Retina (tissue), 1 donor: ENCODE results near the gene IDS.
"Not testable (repeated sequence)": the region's sequence is repeated elsewhere in the genome, so short reads cannot be mapped to it uniquely, and the experiment has no call there.

Experiments used
- DNase-seq: peaks from one replicate; pipeline ENCODE4 v3.0.0-alpha.2; 2016

IDS gene

DNA sequence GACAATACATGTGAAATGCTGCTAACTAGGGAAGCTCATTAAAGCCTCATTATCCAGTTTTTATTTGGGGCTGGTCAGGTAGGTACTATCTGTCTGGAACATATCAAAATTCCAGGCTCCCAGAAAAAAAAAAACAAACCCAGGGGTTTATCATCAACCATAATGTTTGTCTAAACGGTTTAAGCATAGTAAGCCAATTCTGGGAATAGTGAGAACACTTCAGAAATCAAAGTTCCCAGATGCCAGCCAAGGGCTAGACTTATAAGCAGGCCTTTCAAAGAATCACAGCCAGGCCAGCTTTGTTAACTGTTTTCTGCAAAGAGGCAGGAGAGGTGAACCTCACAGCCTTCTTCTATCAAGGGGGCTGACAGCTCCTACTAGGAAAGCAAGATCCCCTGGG is 8.1 kb downstream of the IDS start:
- no peak for DNase-seq

DNA sequence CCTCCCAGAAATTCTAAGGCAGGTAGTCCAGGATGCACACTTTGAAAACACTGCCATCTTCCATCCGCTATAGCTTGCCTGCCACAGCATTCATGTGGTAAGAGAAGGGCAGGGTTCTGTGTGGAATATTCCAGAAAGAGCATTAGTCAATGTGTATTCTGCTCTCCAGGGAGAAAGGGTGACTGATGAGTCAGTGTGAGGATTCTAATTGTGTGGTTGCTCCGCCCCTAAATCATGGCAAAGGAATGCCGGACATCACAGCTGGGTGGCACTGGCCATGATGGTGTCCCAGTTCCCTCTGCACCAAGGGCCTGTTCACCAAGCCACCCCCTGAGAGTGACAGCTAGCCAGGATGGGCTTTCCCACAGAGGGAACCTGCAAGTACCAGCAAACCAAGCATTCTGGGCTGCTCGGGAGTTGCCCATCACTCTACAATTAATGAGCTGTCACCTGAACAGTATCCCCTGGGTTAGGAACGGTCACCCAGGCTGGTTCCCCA is 9.5 kb downstream of the IDS start:
- DNase-seq: no peak

DNA sequence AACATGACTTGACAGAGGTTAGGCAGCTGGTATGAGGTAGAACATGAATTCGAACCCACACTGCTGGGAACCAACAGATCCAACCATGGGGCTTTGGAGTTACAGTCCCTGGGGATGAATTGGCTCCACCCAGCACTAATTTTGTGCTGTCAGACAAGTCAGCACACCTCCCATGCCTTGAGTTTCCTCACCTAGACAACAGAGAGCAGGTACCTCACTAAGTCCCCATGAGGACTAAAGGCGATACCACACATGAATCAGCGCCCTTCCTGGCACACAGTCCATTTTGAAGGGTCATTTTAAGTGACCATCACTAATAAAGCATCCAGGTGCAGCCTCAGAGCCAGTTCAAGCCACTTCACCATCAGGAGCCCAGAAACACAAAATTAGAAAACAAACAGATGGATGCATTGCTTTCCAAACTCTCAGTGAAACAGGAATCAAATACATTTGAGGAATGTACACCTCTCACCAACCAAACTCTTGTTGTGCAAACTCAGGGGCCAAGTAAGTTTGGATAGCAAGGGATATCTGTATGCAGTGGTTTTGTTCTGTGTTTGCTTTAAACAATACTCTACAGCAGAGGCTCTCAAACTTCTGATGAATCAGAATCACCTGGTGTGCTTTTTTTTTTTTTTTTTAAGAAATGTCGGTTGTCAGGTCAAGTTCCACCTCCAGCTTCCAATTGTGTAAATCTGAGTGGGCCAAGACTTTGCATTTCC is 10.1 kb downstream of the IDS start:
- no peak for DNase-seq

DNA sequence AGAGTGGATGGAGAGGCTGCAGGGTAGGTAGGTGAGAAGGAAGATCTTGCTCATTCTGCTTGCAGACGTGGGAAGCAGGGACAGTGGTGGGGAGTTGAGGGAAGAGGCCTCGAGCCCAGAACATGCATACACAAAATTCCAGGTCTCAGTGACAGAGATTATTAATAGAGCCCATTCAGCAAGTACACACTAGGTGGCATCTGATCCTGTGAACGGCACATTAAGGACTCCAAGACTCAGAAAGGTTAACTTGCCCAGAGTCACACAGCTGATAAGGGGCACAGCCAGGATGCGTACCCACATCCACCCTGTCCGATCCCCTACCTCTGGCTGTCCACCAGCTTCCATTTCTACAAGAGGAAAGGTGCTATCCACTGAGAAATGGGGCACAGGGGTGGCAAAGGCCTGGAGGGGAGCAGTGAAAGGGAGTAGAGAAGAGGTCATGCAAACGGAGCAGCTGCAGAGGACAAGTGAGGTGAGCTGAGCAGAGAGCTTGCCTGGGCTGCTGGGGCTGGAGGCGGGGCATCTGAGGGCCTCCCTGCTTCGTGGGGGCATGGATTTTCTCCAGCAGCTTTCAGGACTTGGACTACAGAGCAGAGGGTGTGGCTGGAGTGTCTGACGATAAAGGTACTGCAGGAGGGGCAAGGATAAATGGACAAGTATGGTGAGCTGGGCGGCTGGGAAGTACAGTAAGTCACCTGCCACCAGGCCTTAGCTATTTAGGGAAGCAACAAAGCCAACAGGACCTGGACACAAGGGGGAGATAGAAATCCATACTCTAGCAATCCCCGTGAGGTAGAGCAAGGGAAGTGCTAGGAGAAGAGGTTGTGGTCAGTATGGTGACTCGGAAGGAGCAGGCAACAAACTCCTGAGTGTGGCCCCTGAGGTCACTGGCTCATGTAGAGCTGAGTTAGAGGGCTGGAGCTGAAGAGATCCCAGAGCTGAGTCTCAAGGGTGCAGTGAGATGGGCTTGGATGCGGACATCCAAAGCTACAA is 11.2 kb downstream of the IDS start:
- no peak for DNase-seq

DNA sequence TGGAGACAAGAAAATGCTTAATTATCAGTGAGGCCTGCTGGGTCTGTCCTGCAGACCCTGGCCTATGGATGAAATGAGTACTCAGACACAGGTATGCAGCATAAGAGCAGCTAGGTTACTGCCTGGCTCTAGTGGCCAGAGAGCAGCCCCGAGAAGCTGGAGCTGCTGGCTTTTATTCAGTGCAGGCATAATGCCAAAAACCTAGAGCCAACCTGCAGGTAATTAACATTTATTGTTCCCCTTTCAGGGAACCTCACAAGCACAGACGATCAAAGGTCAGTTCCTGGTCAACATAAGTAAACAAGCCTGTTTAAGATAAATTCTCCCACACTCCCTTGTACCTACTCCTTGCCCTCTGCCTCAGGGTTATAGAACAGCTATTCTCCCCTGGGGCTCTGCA is 13.3 kb downstream of the IDS start:
- no peak for DNase-seq

DNA sequence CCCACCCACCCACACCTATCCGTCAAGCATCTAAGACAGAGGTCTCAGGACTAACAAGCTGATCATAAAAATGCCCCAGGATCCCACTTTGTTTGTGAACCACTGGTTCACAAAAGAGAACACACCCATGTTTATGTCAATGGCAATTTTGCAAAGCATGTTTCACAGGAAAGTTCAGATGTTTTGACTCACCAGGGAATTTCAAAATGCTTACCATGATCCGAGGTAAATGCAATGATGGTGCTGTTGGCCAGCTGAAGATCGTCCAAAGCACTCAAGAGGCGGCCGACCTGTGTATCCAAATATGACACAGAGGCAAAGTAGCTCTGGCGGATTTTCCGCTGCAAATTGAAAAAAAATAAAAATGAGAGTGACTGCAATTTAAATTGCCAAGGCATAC is 15.0 kb downstream of the IDS start:
- DNase-seq: no peak

DNA sequence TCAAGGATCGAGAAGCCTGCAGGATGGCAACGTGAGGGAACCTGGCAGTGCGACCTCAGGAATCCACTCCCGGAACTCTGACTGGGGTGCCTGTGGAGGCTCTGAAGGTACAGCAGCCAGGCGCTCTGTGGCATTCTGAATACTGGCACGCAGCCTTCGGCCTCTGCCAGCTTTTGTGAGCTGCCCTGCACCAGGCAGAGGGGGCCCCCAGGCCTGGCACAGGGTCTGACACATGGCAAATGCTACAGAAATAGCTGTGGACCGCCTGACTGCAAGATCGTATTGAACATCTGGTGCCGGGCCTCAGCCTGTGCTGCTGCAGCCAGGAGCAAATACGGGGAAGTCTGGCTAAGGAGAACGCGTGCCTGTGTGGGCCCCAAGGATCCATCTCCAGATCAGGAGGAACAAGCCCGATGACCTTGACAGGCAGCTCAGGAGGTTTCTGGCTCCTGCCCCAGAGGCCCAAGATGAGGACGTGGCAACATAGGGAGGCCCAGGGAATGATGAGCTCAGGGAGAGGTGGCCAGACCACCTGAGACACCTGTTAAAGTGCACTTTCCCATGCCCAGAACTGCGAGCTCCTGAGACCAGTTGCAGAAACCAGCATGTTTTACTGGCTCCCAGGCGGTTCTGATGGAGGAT is 16.6 kb downstream of the IDS start:
- DNase-seq: not testable (repeated sequence)

DNA sequence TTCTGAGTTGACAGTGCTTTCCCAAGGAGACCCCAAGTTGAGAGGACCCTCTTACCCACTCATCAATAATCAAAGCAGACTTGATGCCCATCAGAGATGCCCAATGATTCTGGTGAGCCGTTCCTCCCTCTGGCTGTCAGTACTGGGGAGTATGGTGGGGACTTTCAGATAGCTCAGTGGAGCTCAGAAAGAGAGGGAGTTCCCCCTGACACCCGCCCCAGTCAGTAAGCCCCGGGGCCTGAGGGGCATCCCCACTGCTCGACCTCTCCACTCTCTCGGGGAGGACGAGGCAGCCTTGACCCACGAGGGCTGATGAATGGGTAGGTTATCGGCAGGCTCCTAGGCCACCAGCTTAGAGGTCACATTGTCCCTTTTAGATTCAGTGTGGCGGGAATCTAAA is 17.1 kb downstream of the IDS start:
- DNase-seq: not testable (repeated sequence)

DNA sequence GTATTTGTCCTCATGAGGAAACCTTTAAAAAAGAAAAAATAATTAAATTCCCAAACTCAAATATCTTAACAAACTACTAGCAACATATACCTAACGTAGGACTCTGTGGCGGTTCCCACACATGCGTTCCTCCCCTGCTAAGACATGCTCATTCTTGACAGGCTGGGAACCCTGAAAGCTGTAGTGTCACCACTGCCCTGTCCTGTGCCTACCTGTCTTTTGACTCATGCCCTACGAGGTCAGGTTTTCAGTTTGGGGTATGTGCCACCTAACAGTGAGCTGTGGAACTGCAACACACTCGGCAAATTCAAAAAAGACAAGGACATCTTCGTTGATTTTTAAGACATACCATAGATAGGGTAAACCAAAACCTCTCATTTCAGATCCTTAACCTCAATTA is 17.8 kb downstream of the IDS start:
- no peak for DNase-seq

DNA sequence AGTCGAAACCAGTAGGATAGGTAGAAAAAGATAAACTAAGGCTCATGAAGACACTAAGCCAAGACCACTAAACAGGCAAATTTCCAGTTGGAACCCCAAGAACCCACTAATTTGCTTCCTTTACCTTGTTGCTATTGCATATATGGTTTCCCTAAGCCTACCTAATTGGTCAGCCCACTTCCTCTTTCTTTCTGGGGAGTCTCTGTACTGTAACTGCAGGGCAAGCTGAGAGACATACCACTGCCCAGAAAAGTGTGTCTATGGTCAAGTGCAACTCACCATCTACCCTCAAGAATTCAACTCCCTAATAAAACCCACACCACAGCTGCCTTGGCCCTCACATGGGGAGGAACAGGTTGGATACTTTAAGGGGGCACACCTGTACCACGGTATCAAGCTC is 28.6 kb downstream of the IDS start:
- DNase-seq: no peak

DNA sequence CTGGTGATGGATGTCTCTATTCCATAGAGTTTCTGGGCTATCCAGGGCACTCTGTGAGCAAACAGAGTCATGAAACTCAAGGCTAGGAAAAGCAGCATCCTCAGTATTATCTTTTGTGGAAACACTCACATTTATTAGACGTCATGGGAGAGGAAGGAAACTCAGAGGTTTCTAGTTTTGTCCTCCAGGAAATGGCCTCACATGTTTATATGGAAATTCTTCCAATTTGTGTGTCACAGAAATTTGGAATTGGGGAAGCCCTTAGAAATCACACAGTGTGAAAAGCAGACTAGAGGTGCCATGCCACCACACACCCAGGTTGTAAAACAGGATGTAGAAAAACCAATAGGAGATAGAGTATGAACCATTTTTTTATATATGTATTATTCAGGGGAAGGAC is 31.1 kb downstream of the IDS start:
- DNase-seq: no peak

DNA sequence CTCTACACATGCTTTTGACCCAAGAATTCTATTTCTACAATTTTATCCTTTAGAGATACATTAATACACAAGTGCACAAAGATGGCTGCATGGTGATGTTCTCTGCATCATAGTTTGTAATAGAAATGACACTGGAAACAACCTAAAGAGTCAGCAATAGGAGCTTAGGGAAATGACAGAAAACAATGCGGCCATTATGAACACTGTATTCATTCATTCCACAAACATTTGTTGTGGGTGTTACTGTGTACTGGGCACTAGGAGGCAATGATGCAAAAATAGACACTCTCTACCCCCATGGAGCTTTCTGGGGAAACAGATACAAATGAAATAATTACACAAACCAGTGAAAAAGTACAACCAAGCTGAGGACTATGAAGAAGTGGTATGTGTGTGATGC is 32.0 kb downstream of the IDS start:
- DNase-seq: no peak

DNA sequence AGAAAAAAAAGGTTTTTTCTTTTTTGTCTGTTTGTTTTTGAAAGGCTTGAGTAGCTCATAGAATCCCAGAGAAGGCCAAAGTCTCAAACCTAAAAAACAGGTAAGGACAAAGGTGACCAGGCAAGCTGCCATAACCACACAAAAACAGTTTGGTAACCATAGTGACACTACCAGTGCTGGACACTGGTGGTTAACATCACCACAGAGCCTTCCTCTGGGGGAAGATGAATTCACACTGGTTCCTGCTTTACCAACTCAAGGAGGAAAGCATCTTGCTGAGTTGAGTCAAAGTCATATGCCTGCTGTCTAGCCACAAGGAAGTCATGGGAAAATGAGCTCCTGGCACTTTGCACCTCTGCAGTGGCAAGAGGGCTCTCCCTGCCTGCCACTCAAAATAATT is 32.5 kb downstream of the IDS start:
- no peak for DNase-seq

DNA sequence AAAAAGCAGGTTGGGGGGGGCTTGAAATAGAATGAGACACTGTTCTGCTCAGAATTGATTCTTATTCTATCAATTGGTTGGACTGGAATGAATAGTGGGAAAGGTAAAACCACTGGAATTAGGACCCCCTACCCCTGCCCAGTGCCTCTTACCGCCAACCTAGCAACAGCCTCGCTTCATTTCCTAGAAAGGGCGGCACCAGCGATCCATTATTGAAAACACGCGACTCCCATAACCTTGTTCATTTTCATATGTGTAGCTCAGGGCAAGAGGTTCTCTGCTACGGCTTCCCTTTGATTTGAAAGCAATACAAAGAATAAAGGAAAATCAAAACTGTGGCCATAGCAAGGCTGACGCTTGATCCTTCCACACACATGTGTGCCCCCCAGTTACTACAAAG is 33.7 kb downstream of the IDS start:
- no peak for DNase-seq

DNA sequence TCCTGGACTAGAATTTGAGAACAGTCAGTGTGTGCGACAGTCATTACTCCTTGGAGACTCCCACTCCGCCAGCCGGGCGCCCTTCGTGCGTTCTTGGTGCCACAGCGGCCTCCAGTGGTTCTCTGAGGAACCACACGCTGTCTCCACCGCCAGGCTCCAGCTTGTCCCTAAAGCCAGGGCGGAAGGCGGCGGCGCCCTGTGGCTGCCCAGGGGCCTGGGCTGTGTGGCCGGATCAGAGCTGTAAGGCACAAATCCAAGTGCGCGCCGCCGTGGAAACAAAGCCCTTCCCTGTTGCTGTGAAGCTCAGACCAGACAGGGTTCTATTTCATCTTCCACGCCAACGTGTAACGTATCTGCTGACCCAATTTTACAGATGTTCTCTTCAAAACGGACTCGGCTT is 34.2 kb downstream of the IDS start:
- peak; percentile 88 for DNase-seq

DNA sequence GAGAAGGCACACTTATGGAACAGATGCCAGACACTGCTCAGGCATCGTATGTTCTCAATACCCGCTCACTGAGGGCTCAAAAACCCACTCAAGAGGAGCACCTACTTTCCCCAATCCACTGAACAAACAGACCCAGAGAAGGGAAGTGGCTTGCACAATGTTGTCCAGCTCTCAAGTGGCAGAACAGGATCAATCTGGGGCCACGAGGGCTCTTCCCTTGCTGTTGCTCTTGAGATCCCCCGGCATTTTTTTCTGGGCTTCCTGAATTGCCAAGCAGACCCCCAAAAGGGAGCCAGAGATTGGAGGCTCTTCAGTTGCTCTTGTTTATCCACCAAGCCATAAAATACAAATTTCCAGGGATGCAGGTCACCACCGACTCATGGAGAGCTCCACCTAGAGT is 35.7 kb downstream of the IDS start:
- DNase-seq: no peak

DNA sequence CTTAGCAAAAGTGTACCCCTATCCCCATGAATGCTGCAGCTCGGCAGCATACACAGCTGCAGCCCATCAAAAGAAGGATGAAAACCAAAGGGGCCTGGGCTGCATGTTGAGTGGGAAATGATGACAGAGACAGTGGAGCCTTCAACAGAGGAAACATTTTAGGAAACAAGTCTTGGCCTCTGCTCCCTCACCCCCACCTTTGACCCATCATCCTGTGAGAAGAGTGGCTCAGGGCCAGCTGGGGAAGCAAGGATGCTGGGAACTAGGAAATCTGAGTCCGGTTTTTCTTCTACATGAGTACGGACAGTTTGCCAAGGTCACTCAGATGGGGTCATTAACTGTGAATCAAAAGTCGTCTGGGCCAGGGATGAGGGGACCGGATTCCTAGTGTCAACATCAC is 37.2 kb downstream of the IDS start:
- DNase-seq: no peak

DNA sequence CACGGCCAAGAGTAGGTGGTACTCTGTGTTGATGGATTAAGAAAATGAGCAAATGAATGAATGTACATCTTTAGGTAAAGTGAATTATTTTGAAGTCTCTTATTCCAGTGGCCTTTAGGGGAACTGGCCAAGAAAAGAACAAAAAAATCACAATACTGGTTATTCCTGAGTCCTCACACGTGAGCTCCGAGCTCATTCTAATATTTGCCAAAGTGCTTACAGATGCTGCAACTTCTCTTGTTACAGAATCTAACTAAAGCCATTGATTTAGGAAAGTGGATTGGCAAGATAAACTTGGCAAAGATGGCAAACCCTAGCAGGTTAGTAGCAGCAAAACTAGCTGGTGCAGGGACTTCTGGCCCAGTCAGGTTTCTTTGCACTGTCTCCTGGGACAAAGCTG is 37.6 kb downstream of the IDS start:
- DNase-seq: no peak

DNA sequence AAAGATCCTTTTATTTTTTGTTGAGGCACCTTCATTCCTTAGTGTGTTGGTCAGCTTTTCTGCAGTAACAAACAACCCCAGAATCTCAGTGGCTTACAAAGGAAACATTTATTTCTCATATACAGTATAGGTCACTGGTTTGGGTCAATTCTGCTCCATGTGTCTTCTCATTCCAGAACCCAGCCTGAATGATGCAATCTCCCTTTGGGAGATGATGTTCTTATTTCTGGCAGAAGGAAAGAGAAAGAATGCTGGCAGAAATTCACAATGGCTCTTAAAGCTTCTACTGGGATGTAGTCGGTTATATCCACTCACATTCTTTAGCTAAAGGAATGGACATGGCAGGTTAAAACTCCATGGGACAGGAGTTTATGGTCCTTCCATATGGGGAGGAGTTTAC is 42.3 kb downstream of the IDS start:
- DNase-seq: no peak

DNA sequence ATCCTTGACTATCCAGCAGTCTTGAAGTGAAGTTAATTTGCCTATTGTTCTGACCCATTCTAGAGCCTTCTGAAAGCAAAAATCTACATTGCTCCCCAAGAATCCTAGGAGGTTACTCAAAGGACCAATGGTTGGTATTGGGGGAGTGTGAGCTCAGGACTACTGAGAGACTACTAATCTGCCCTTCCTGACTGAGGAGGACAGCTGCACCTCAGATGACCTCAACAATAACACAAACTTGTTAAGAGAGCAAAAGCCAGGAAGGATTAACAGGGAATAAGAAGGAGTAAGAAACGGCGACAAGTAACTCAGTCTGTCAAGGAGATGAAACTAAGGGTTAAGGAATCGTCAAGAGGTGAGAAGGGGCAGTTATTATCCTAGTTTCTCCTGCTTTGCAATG is 43.4 kb downstream of the IDS start:
- no peak for DNase-seq

DNA sequence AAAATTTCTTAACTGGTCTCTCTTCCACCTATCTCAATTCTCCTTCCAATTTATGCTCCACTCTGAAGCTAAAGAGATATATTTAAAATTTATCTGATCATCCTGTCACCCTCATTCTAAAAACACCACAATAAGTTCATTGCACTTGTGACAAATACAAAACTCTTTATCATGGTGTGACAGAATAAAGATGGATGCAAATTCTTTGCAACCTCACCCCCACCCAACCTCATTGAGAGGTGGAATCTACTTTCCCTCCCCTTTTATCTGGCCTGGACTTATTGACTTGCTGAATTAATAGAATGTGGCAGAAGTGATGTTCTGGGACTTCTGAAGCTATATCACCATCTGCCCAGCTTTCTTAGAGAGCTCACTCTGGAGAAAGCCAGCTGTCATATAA is 46.5 kb downstream of the IDS start:
- DNase-seq: no peak

DNA sequence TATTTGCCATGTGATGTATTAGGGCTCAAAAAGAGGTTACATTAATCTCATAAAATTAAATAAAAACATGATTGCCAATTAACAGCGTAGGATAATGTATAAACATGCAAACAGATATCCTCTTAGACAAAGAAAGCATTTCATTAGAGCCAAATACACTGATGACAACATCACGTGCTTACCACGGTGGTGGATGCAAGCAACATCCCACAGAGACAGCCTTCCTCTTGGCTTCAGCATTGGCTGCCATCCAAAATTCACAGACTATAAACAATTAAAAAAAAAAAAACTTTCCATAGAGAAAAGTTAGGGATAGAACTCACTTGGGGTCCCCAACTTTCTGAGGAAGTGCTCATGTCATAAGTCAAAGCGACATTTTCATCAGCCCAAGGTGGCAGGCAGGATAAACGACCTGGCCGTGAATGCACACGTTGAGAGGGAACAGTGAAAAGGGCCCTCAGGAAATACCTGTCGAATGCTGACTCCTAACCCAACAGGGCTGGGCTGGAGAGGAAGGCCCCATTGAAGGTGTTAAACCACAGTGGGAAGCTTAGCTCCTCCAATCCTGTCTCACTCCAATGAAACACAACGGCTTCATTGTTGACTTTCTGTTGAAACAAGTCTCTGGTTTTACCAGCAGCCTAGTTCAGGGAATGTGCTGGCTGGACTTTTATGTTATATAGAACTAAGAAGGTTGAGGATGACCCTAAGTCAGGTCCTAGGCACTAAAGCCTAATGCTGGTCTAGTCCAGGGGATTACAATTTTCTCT is 48.4 kb downstream of the IDS start:
- DNase-seq: no peak

DNA sequence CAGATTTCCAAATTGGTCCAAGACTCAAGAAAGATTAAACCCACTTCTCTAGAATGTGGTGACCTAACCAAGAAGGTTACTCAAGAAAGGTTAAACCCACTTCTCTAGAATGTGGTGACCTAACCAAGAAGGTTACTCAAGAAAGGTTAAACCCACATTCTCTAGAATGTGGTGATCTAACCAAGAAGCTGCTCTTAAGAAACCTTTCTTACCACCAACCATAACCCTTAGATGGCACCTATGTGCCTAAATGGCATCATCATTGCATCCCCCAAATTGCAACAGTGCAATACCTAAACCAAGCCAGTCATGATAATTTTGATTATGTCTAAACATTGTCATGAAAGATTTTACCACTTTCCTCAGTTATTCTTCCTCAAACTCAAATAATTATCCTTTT is 49.2 kb downstream of the IDS start:
- DNase-seq: no peak
